ENCODE data around the gene CYP1B1. TPM values are rescaled to one million over a fixed set of nuclear protein-coding genes. Genes with fewer than 3 reads are reported as not detected.

The CYP1B1 gene
- total and polyA plus RNA-seq, 2 experiments from 2014 or later: 56.0 to 116 TPM

DNA sequence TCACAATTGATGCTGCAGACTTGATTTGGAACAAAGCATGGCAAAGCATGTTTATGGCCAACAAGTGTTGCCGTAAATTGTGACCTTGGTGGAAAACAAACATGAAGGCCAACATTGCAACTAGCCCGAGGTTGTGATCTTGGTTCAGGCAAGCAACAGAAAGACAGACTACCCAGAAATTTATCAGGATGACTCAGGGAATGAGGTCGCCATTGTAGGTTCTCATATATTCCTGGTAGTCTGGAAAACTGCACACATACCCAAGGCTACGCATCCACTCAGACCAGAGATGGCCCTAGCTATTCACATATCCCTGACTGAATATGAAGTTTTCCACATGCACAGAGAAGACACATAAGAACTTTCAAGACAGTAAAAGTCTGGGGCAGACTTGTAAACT, 30.1 kb downstream of the CYP1B1 start:
- Histone ChIP-seq H3K27me3 (replicated peaks; ENCODE audit: insufficient read depth) (no peaks in the 10 kb centered on the region), H3K36me3 (ENCODE audit: low read depth) (no peaks in the 10 kb centered on the region), H3K79me2 (ENCODE audit: insufficient read depth) (no peaks in the 10 kb centered on the region), H3K27ac (no peak overlapping the region), H3K9ac (no peak overlapping the region), H3K4me3 (no peak overlapping the region), H3F3A (ENCODE audit: insufficient read depth) (no peaks in the 10 kb centered on the region), H3K4me2 (ENCODE audit: unreplicated experiment) (no peak overlapping the region), H4K20me1 (ENCODE audit: insufficient read depth) (no peaks in the 10 kb centered on the region), H2AFZ (no peak overlapping the region), H3K9me2 (ENCODE audit: insufficient read depth) (no peaks in the 10 kb centered on the region), H3K4me1 (ENCODE audit: insufficient read depth) (no peaks in the 10 kb centered on the region), H3K9me3 (ENCODE audit: low read depth) (no peaks in the 10 kb centered on the region)
- no peak for TF ChIP-seq EZH2 (IDR thresholded peaks at IDR 0.05; ENCODE audit: insufficient read depth, poor library complexity, severe bottlenecking)
- TF ChIP-seq EZH2phosphoT487 (IDR thresholded peaks at IDR 0.05; ENCODE audit: insufficient read depth, low read depth): no peak
- in situ Hi-C loops (cut with MboI): no loop called here
- no peak for DNase-seq
- 84 to 94% methylated on average over 4 of the region's 4 CpGs for WGBS, 2 experiments (ENCODE audit: low coverage in 1 of 2, low lambda C conversion rate in 2 of 2, missing lambda C conversion rate in 2 of 2)

DNA sequence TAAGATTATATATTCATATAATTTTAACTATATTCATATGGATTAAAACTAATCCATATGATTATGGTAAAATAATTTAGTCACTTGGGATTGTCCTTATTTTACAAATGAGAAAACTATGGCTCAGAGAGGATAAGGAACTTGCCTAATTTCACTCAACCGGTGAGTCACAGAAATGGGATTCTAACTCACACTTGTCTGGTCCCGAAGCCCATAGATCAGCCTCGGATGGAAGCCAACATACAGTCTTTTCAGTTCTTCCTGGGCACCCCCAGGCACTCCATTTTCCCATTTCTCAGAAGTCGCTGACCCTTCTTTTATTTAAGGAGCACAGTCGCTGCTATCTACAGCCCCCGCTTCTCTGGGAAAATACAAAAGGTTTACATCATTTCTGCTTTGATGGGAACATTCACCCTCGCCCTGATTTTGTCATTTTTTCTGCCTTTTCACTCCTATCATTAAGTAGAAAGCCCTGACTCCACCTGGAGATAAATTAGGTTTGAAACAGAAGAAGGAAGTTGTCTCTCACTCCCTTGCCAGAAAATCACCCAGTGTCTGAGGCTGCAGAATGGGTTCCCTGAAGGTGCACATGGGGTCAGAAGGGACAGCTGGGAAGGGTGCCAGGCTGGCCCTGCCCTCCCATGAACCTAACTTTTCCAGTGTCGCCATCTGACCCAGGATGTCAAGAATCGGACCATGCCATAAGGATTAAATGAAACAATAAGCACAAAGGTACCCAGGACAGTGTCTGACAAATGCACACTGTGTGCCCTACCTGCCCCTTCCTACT, 36.6 kb downstream of the CYP1B1 start:
- H3K9me3 ChIP-seq (ENCODE audit: low read depth): no peaks in the 10 kb centered on the region
- 60 to 64% methylated on average over 9 of the region's 9 CpGs for WGBS, 2 experiments (ENCODE audit: low coverage in 1 of 2, low lambda C conversion rate in 2 of 2, missing lambda C conversion rate in 2 of 2)

DNA sequence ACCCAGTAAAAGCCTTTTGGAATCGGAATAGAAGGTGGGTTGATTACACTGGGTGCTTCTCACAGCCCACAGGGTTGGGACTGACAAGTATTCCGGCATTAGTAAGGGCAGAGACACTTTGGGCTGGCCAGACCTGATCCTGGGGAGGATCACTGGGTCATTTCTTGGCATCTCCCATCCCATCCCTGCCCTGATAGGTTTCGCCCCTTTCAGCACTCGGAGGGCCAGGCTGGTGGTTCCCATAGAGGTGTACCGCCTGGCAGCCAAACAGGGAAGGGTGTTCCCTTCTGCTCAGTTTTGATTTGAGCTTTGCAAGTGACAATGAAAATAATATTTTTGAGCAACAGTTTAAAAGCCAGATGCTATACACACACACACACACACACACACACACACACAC, 37.3 kb downstream of the CYP1B1 start:
- DNase-seq: no peak
- Histone ChIP-seq H3K9me2 (ENCODE audit: insufficient read depth) (no peaks in the 10 kb centered on the region), H3F3A (ENCODE audit: insufficient read depth) (peaks cover 14% of the 10 kb centered on the region), H3K27me3 (replicated peaks; ENCODE audit: insufficient read depth) (no peaks in the 10 kb centered on the region), H3K36me3 (ENCODE audit: low read depth) (no peaks in the 10 kb centered on the region), H3K27ac (peak overlapping the region; percentile 39; the same call in 1 of the 2 replicates), H3K4me2 (ENCODE audit: unreplicated experiment) (peak overlapping the region; percentile 87), H3K79me2 (ENCODE audit: insufficient read depth) (no peaks in the 10 kb centered on the region), H3K4me3 (peak overlapping the region; percentile 67), H4K20me1 (ENCODE audit: insufficient read depth) (no peaks in the 10 kb centered on the region), H3K9ac (peak overlapping the region; percentile 57), H3K9me3 (ENCODE audit: low read depth) (no peaks in the 10 kb centered on the region), H2AFZ (peak overlapping the region; percentile 88), H3K4me1 (ENCODE audit: insufficient read depth) (peaks cover 12% of the 10 kb centered on the region; the same call in 1 of the 2 replicates)
- WGBS, 2 experiments (ENCODE audit: low coverage in 1 of 2, low lambda C conversion rate in 2 of 2, missing lambda C conversion rate in 2 of 2): 51 to 52% methylated on average over 5 of the region's 5 CpGs
- TF ChIP-seq EZH2 (IDR thresholded peaks at IDR 0.05; ENCODE audit: insufficient read depth, poor library complexity, severe bottlenecking) (no peak), EZH2phosphoT487 (IDR thresholded peaks at IDR 0.05; ENCODE audit: insufficient read depth, low read depth) (no peak)
- in situ Hi-C loops (cut with MboI): no loop called here

More for the DNA sequence above, 36.6 kb downstream of the CYP1B1 start:
- Histone ChIP-seq H3K27me3 (replicated peaks; ENCODE audit: insufficient read depth) (no peaks in the 10 kb centered on the region), H3K4me2 (ENCODE audit: unreplicated experiment) (no peak overlapping the region), H2AFZ (no peak overlapping the region), H3K4me1 (ENCODE audit: insufficient read depth) (peaks cover 12% of the 10 kb centered on the region; the same call in 1 of the 2 replicates), H3K79me2 (ENCODE audit: insufficient read depth) (no peaks in the 10 kb centered on the region), H3K4me3 (no peak overlapping the region), H3F3A (ENCODE audit: insufficient read depth) (peaks cover 14% of the 10 kb centered on the region), H3K27ac (no peak overlapping the region), H4K20me1 (ENCODE audit: insufficient read depth) (no peaks in the 10 kb centered on the region), H3K9ac (no peak overlapping the region), H3K36me3 (ENCODE audit: low read depth) (no peaks in the 10 kb centered on the region), H3K9me2 (ENCODE audit: insufficient read depth) (no peaks in the 10 kb centered on the region)
- peak; percentile 73 for DNase-seq
- no peak for TF ChIP-seq EZH2phosphoT487 (IDR thresholded peaks at IDR 0.05; ENCODE audit: insufficient read depth, low read depth)
- TF ChIP-seq EZH2 (IDR thresholded peaks at IDR 0.05; ENCODE audit: insufficient read depth, poor library complexity, severe bottlenecking): no peak
- in situ Hi-C loops (cut with MboI): no loop called here

DNA sequence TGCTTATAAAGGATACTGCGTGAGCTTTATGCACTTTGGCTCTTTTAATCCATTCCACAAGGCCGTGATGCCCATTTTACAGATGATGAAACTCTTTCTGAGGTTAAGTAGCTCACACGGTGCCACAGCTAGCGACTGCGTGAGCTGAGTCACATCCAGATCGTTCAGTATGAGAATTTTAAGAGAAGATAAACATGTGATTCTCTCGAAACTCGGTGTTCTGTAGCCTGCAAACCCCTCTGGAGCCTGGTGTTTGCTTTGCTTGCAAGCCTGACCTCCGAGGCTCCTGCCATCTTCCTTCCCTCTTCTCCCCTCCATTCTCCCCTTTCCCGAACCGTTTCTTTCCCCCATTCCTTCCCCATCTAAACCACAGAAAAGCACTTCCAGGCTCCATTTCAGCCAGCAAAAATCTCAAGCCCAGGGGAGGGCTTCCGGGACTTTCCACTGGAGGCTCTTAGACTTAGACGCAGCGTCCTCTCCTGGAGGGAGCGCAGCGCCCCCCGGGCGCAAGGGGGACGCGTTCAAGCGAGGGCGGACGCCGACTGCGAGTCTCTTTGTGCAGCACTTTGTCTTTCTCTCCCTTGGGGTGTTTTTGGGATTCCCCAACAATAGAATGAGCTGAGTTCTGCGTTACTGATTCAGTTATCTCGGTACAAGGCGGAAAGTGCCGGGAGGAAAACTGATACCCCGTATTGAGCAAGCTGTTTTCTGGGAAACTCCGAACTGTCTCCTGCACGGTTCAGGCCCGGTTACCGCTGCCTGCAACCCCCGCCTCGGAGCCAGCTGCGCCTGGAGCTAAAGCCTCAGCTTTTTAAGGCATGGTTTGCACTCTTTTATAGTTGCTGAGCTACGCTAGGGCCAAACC, 38.0 kb downstream of the CYP1B1 start:
- peak overlapping the region; percentile 87 for H3K4me2 ChIP-seq (ENCODE audit: unreplicated experiment)
- H3K27ac ChIP-seq: peak overlapping the region; percentile 39
- no peaks in the 10 kb centered on the region for H3K9me2 ChIP-seq (ENCODE audit: insufficient read depth)
- no peaks in the 10 kb centered on the region for H3K9me3 ChIP-seq (ENCODE audit: low read depth)
- no peaks in the 10 kb centered on the region for H3K27me3 ChIP-seq (replicated peaks; ENCODE audit: insufficient read depth)
- H3K9ac ChIP-seq: peak overlapping the region; percentile 57
- H3K4me1 ChIP-seq (ENCODE audit: insufficient read depth): peaks cover 12% of the 10 kb centered on the region; the same call in 1 of the 2 replicates
- 9 to 12% methylated on average over 38 of the region's 38 CpGs for WGBS, 2 experiments (ENCODE audit: low coverage in 1 of 2, low lambda C conversion rate in 2 of 2, missing lambda C conversion rate in 2 of 2)
- peak overlapping the region; percentile 88 for H2AFZ ChIP-seq
- H3F3A ChIP-seq (ENCODE audit: insufficient read depth): peaks cover 14% of the 10 kb centered on the region
- no peaks in the 10 kb centered on the region for H3K79me2 ChIP-seq (ENCODE audit: insufficient read depth)
- no peaks in the 10 kb centered on the region for H4K20me1 ChIP-seq (ENCODE audit: insufficient read depth)
- DNase-seq: peak; percentile 74
- peak overlapping the region; percentile 67 for H3K4me3 ChIP-seq
- H3K36me3 ChIP-seq (ENCODE audit: low read depth): no peaks in the 10 kb centered on the region
- no peak for TF ChIP-seq EZH2phosphoT487 (IDR thresholded peaks at IDR 0.05; ENCODE audit: insufficient read depth, low read depth)
- TF ChIP-seq EZH2 (IDR thresholded peaks at IDR 0.05; ENCODE audit: insufficient read depth, poor library complexity, severe bottlenecking): no peak
- in situ Hi-C loops (cut with MboI): no loop called here
